ENCODE measurements around the gene ATP2A3.

The ATP2A3 gene

GRCh38 chr17:3990386-3991127 lies 26.3 kb upstream of the ATP2A3 start:
- no peak for DNase-seq

- no peak for DNase-seq
These were observed 25.0 kb upstream of the ATP2A3 start for GRCh38 chr17:3989041-3989886.

GRCh38 chr17:3988297-3989040 lies 24.2 kb upstream of the ATP2A3 start:
- DNase-seq, result no peak

GRCh38 chr17:3986939-3987335 lies 22.7 kb upstream of the ATP2A3 start:
- no peak for DNase-seq

GRCh38 chr17:3986270-3986938 lies 22.2 kb upstream of the ATP2A3 start:
- DNase-seq, result no peak

GRCh38 chr17:3985846-3986245 lies 21.6 kb upstream of the ATP2A3 start:
- DNase-seq, result no peak

- no peak for DNase-seq
These were observed 19.6 kb upstream of the ATP2A3 start for GRCh38 chr17:3983606-3984484.

- no peak for DNase-seq
These were observed 18.3 kb upstream of the ATP2A3 start for GRCh38 chr17:3982541-3983017.

- no peak for DNase-seq
These were observed 17.9 kb upstream of the ATP2A3 start for GRCh38 chr17:3982113-3982512.

- DNase-seq, result no peak
These were observed 17.2 kb upstream of the ATP2A3 start for GRCh38 chr17:3981455-3981854.

- DNase-seq, result no peak
These were observed 16.3 kb upstream of the ATP2A3 start for GRCh38 chr17:3980381-3981014.

- DNase-seq, result no peak
These were observed 15.0 kb upstream of the ATP2A3 start for GRCh38 chr17:3979290-3979611.

- no peak for DNase-seq
These were observed 14.4 kb upstream of the ATP2A3 start for GRCh38 chr17:3978421-3979289.

- no peak for DNase-seq
These were observed 13.2 kb upstream of the ATP2A3 start for GRCh38 chr17:3977387-3977786.

- no peak for DNase-seq
These were observed 12.5 kb upstream of the ATP2A3 start for GRCh38 chr17:3976675-3977171.

- DNase-seq, result no peak
These were observed 10.7 kb upstream of the ATP2A3 start for GRCh38 chr17:3974980-3975379.

- DNase-seq, result no peak
These were observed 10.0 kb upstream of the ATP2A3 start for GRCh38 chr17:3974138-3974687.

- DNase-seq, result no peak
These were observed 9.4 kb upstream of the ATP2A3 start for GRCh38 chr17:3973495-3974137.

GRCh38 chr17:3972931-3973330 lies 8.7 kb upstream of the ATP2A3 start:
- DNase-seq, result no peak

All from central memory CD4-positive, alpha-beta T cell (primary cell).